ENCODE measurements around the gene JDP2. TPM values are rescaled to one million over a fixed set of nuclear protein-coding genes. Genes with fewer than 3 reads are reported as not detected.

Gene JDP2
- total RNA-seq, 1 donor from 2014 or later = 79.5 TPM

- Mint-ChIP-seq H3K9me3 (ENCODE audit: unreplicated experiment) (no peaks in the 10 kb centered on the region), H3K27ac (ENCODE audit: unreplicated experiment) (peak overlapping the region; percentile 88), H3K27me3 (ENCODE audit: low read depth, unreplicated experiment) (no peaks in the 10 kb centered on the region), H3K36me3 (ENCODE audit: low read depth, unreplicated experiment) (peaks cover 36% of the 10 kb centered on the region), H3K4me3 (ENCODE audit: unreplicated experiment) (peak overlapping the region; percentile 78), H3K4me1 (ENCODE audit: low read depth, unreplicated experiment) (peaks cover 72% of the 10 kb centered on the region)
- FAIRE-seq (no peak), DNase-seq (ENCODE audit: low read depth) (peak; percentile 75)
- Histone ChIP-seq H3K79me2 (ENCODE audit: insufficient read depth, low read length) (peaks cover 4% of the 10 kb centered on the region), H3K4me2 (ENCODE audit: low read length) (peak overlapping the region; percentile 58), H3K9ac (ENCODE audit: low read length) (peak overlapping the region; percentile 63), H4K20me1 (ENCODE audit: insufficient read depth, low read length) (peaks cover 30% of the 10 kb centered on the region), H3K4me1 (ENCODE audit: insufficient read depth, low read length) (peaks cover 24% of the 10 kb centered on the region), H2AFZ (ENCODE audit: low read depth, low read length) (peak overlapping the region; percentile 70), H3K36me3 (ENCODE audit: insufficient read depth, low read length) (no peaks in the 10 kb centered on the region), H3K27me3 (ENCODE audit: insufficient read depth, low read length) (no peaks in the 10 kb centered on the region), H3K27ac (ENCODE audit: low read depth, low read length) (peak overlapping the region; percentile 47), H3K4me3 (ENCODE audit: insufficient read depth, low read depth, low read length) (no peak overlapping the region), H3K9me3 (ENCODE audit: insufficient read depth, low read depth, low read length) (no peaks in the 10 kb centered on the region)
- TF ChIP-seq EZH2 (IDR thresholded peaks at IDR 0.05; ENCODE audit: insufficient read depth, low read length) (no peak), CTCF (IDR thresholded peaks at IDR 0.05; ENCODE audit: insufficient read depth, low read depth, low read length) (no peak)
Measured at GRCh38 chr14:75452900-75453816, 25.3 kb downstream of the JDP2 start.

- H3K4me3 Mint-ChIP-seq (ENCODE audit: unreplicated experiment) = peak overlapping the region; percentile 78
- H4K20me1 ChIP-seq (ENCODE audit: insufficient read depth, low read length) = peaks cover 30% of the 10 kb centered on the region
- H3K27ac Mint-ChIP-seq (ENCODE audit: unreplicated experiment) = peak overlapping the region; percentile 88
- no peak for DNase-seq (ENCODE audit: low read depth)
- peaks cover 40% of the 10 kb centered on the region for H3K36me3 Mint-ChIP-seq (ENCODE audit: low read depth, unreplicated experiment)
- H3K79me2 ChIP-seq (ENCODE audit: insufficient read depth, low read length) = peaks cover 4% of the 10 kb centered on the region
- no peaks in the 10 kb centered on the region for H3K27me3 Mint-ChIP-seq (ENCODE audit: low read depth, unreplicated experiment)
- peak overlapping the region; percentile 47 for H3K27ac ChIP-seq (ENCODE audit: low read depth, low read length)
- no peaks in the 10 kb centered on the region for H3K36me3 ChIP-seq (ENCODE audit: insufficient read depth, low read length)
- no peaks in the 10 kb centered on the region for H3K27me3 ChIP-seq (ENCODE audit: insufficient read depth, low read length)
- no peaks in the 10 kb centered on the region for H3K9me3 ChIP-seq (ENCODE audit: insufficient read depth, low read depth, low read length)
- no peaks in the 10 kb centered on the region for H3K9me3 Mint-ChIP-seq (ENCODE audit: unreplicated experiment)
- peaks cover 24% of the 10 kb centered on the region for H3K4me1 ChIP-seq (ENCODE audit: insufficient read depth, low read length)
- H3K4me2 ChIP-seq (ENCODE audit: low read length) = no peak overlapping the region
- FAIRE-seq = no peak
- peaks cover 78% of the 10 kb centered on the region for H3K4me1 Mint-ChIP-seq (ENCODE audit: low read depth, unreplicated experiment)
- no peak overlapping the region for H3K4me3 ChIP-seq (ENCODE audit: insufficient read depth, low read depth, low read length)
- H2AFZ ChIP-seq (ENCODE audit: low read depth, low read length) = no peak overlapping the region
- TF ChIP-seq EZH2 (IDR thresholded peaks at IDR 0.05; ENCODE audit: insufficient read depth, low read length) (no peak), CTCF (IDR thresholded peaks at IDR 0.05; ENCODE audit: insufficient read depth, low read depth, low read length) (no peak)
- peak overlapping the region; percentile 63 for H3K9ac ChIP-seq (ENCODE audit: low read length)
Measured at GRCh38 chr14:75453817-75454434, 26.1 kb downstream of the JDP2 start.
